ENCODE results near the gene ZNF484. TPM values are rescaled to one million over a fixed set of nuclear protein-coding genes. Genes with fewer than 3 reads are reported as not detected.

ZNF484 gene
- polyA plus RNA-seq, 1 donor, result 5.1 TPM

Other genes starting within 250 kb of the ZNF484 start
- 6.5 TPM for gene IPPK, start 207.9 kb downstream of the ZNF484 start, polyA plus RNA-seq (ENCODE audit: insufficient read length)
- gene BICD2, start 113.2 kb downstream of the ZNF484 start, polyA plus RNA-seq (ENCODE audit: insufficient read length), result 34.5 TPM
- 5.5 TPM for gene FGD3, start 69.5 kb upstream of the ZNF484 start, polyA plus RNA-seq (ENCODE audit: insufficient read length)
- gene SUSD3, start 180.7 kb upstream of the ZNF484 start, polyA plus RNA-seq (ENCODE audit: insufficient read length), result 2.2 TPM
- gene CARD19, start 218.2 kb upstream of the ZNF484 start, polyA plus RNA-seq (ENCODE audit: insufficient read length), result 39.7 TPM

Measured in hindlimb muscle (tissue), 1 donor.